Measurements from ENCODE around the gene C13orf46. TPM values are rescaled to one million over a fixed set of nuclear protein-coding genes. Genes with fewer than 3 reads are reported as not detected.
"Not testable (repeated sequence)": the region's sequence is repeated elsewhere in the genome, so short reads cannot be mapped to it uniquely, and the experiment has no call there.

Gene C13orf46
- total RNA-seq, 1 donor from 2014 or later, result under 0.01 TPM

DNA sequence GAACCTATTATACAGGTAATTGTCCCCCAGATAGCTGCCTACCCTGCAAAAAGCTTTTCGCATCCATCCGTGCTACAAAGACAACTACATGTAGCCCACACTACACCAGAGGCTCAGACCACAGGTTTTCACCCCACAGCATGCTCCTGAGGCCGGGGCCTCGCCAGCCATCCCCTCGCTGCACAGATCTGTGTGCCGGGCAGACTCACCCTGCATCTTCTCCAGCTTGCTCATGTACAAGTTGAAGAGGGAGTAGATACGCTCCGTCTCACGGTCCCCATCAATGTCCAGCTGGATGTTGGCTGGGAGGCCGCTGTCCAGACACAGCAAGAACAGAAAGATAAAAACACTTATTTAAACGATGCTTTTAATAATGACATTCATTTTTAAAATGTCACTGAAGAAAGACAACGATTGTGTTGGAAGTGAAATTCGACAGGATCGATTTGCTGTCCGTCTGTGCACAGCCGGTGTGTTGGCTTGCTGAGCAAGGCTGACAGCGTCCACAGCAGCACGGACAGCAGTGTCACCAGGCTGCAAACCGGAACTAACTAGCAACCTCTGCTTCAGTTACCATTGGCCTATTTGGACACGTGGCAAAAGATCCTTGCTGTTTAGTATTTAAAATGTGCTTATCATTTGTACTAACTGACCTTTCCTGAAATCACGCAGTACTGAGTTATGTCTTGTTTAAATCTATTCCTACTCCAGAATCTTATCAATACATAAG lies 18.6 kb upstream of the C13orf46 start:
- peaks cover 14 to 28% (median 19%) of the 10 kb centered on the region in 3 donors for H3K4me1 ChIP-seq (ENCODE audit: control insufficient read depth in 3 of 3, insufficient read depth in 3 of 3, low read length in 3 of 3)
- H3K27me3 ChIP-seq (ENCODE audit: control insufficient read depth in 3 of 3, insufficient read depth in 3 of 3, low read length in 3 of 3), result no peaks in the 10 kb centered on the region
- no peak overlapping the region for H3K4me3 ChIP-seq (ENCODE audit: low read length in 3 of 3)
- peaks cover 23 to 43% (median 27%) of the 10 kb centered on the region in 3 donors for H3K36me3 ChIP-seq (ENCODE audit: control insufficient read depth in 3 of 3, insufficient read depth in 3 of 3, low read length in 3 of 3)
- H3K9me3 ChIP-seq (ENCODE audit: control insufficient read depth in 3 of 3, low read length in 3 of 3), result no peaks in the 10 kb centered on the region
- no peak overlapping the region for H3K9ac ChIP-seq (ENCODE audit: low read depth in 1 of 3, low read length in 3 of 3)
- no peak overlapping the region for H3K27ac ChIP-seq (ENCODE audit: low read depth, low read length)

- no peak overlapping the region for H3K4me3 ChIP-seq (ENCODE audit: low read length in 3 of 3)
Observed at GRCh38 chr13:113991676-113992179, 17.9 kb upstream of the C13orf46 start.

GRCh38 chr13:113991191-113991669 lies 17.4 kb upstream of the C13orf46 start:
- Histone ChIP-seq H3K27me3 (ENCODE audit: control insufficient read depth in 3 of 3, insufficient read depth in 3 of 3, low read length in 3 of 3) (no peaks in the 10 kb centered on the region), H3K9ac (ENCODE audit: low read depth in 1 of 3, low read length in 3 of 3) (peak overlapping the region in 2 of 3 donors; percentile 50 to 51), H3K27ac (ENCODE audit: low read depth, low read length) (no peak overlapping the region), H3K9me3 (ENCODE audit: control insufficient read depth in 3 of 3, low read length in 3 of 3) (no peaks in the 10 kb centered on the region), H3K36me3 (ENCODE audit: control insufficient read depth in 3 of 3, insufficient read depth in 3 of 3, low read length in 3 of 3) (peaks cover 18 to 36% (median 21%) of the 10 kb centered on the region in 3 donors), H3K4me3 (ENCODE audit: low read length in 3 of 3) (no peak overlapping the region), H3K4me1 (ENCODE audit: control insufficient read depth in 3 of 3, insufficient read depth in 3 of 3, low read length in 3 of 3) (peaks cover 14 to 28% (median 19%) of the 10 kb centered on the region in 3 donors)

More at GRCh38 chr13:113991676-113992179, 17.9 kb upstream of the C13orf46 start:
- Histone ChIP-seq H3K9ac (ENCODE audit: low read depth in 1 of 3, low read length in 3 of 3) (no peak overlapping the region), H3K36me3 (ENCODE audit: control insufficient read depth in 3 of 3, insufficient read depth in 3 of 3, low read length in 3 of 3) (peaks cover 23 to 41% (median 26%) of the 10 kb centered on the region in 3 donors), H3K27me3 (ENCODE audit: control insufficient read depth in 3 of 3, insufficient read depth in 3 of 3, low read length in 3 of 3) (no peaks in the 10 kb centered on the region), H3K9me3 (ENCODE audit: control insufficient read depth in 3 of 3, low read length in 3 of 3) (no peaks in the 10 kb centered on the region), H3K27ac (ENCODE audit: low read depth, low read length) (no peak overlapping the region), H3K4me1 (ENCODE audit: control insufficient read depth in 3 of 3, insufficient read depth in 3 of 3, low read length in 3 of 3) (peaks cover 14 to 28% (median 19%) of the 10 kb centered on the region in 3 donors)

GRCh38 chr13:113990321-113990837 lies 16.5 kb upstream of the C13orf46 start:
- no peaks in the 10 kb centered on the region for H3K9me3 ChIP-seq (ENCODE audit: control insufficient read depth in 3 of 3, low read length in 3 of 3)
- peaks cover 15 to 33% (median 19%) of the 10 kb centered on the region in 3 donors for H3K36me3 ChIP-seq (ENCODE audit: control insufficient read depth in 3 of 3, insufficient read depth in 3 of 3, low read length in 3 of 3)
- peak overlapping the region in 2 of 3 donors; percentile 35 to 55 for H3K9ac ChIP-seq (ENCODE audit: low read depth in 1 of 3, low read length in 3 of 3)
- H3K4me1 ChIP-seq (ENCODE audit: control insufficient read depth in 3 of 3, insufficient read depth in 3 of 3, low read length in 3 of 3), result peaks cover 14 to 28% (median 19%) of the 10 kb centered on the region in 3 donors
- no peak overlapping the region for H3K4me3 ChIP-seq (ENCODE audit: low read length in 3 of 3)
- H3K27me3 ChIP-seq (ENCODE audit: control insufficient read depth in 3 of 3, insufficient read depth in 3 of 3, low read length in 3 of 3), result no peaks in the 10 kb centered on the region
- H3K27ac ChIP-seq (ENCODE audit: low read depth, low read length), result no peak overlapping the region

DNA sequence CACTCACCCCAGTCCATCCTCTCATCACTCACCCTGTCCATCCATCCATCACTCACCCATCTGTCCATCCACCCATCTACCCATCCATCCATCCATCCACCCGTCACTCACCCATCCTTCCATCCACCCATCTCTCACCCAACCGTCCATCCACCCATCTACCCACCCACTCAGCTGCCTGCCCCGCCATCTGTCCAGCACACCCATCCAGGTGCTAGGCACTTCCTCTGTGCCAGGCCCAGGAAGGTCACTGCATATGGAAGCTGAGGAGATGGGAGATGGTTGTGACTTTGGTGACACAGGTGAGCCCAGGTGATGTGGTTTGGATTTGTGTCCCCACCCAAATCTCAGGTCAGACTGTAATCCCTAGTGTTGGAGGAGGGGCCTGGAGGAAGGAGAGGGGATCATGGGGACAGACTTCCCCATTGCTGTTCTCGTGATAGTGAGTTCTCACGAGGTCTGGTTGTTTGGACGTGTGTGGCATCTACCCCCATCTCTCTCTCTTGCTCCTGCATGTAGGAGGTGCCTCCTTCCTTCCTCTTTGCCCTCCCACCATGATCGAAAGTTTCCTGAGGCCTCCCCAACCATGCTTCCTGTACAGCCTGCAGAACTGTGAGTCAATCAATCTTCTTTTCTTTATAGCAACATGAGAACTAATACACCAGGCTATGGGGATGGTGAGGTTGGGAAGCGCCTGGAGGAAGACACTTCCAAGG lies 15.9 kb upstream of the C13orf46 start:
- Histone ChIP-seq H3K9me3 (ENCODE audit: control insufficient read depth in 3 of 3, low read length in 3 of 3) (no peaks in the 10 kb centered on the region), H3K27me3 (ENCODE audit: control insufficient read depth in 3 of 3, insufficient read depth in 3 of 3, low read length in 3 of 3) (no peaks in the 10 kb centered on the region), H3K4me3 (ENCODE audit: low read length in 3 of 3) (no peak overlapping the region), H3K27ac (ENCODE audit: low read depth, low read length) (no peak overlapping the region), H3K36me3 (ENCODE audit: control insufficient read depth in 3 of 3, insufficient read depth in 3 of 3, low read length in 3 of 3) (peaks cover 14 to 27% (median 15%) of the 10 kb centered on the region in 3 donors), H3K9ac (ENCODE audit: low read depth in 1 of 3, low read length in 3 of 3) (no peak overlapping the region), H3K4me1 (ENCODE audit: control insufficient read depth in 3 of 3, insufficient read depth in 3 of 3, low read length in 3 of 3) (peaks cover 14 to 28% (median 16%) of the 10 kb centered on the region in 3 donors)

- H3K9ac ChIP-seq (ENCODE audit: low read depth in 1 of 3, low read length in 3 of 3); H3K27me3 ChIP-seq (ENCODE audit: control insufficient read depth in 3 of 3, insufficient read depth in 3 of 3, low read length in 3 of 3); H3K9me3 ChIP-seq (ENCODE audit: control insufficient read depth in 3 of 3, low read length in 3 of 3); H3K4me3 ChIP-seq (ENCODE audit: low read length in 3 of 3); H3K27ac ChIP-seq (ENCODE audit: low read depth, low read length): not testable (repeated sequence)
- H3K4me1 ChIP-seq (ENCODE audit: control insufficient read depth in 3 of 3, insufficient read depth in 3 of 3, low read length in 3 of 3), result peaks cover 14 to 28% (median 16%) of the 10 kb centered on the region in 3 donors
- peaks cover 14 to 27% (median 15%) of the 10 kb centered on the region in 3 donors for H3K36me3 ChIP-seq (ENCODE audit: control insufficient read depth in 3 of 3, insufficient read depth in 3 of 3, low read length in 3 of 3)
Observed at GRCh38 chr13:113988859-113989258, 15.0 kb upstream of the C13orf46 start.

DNA sequence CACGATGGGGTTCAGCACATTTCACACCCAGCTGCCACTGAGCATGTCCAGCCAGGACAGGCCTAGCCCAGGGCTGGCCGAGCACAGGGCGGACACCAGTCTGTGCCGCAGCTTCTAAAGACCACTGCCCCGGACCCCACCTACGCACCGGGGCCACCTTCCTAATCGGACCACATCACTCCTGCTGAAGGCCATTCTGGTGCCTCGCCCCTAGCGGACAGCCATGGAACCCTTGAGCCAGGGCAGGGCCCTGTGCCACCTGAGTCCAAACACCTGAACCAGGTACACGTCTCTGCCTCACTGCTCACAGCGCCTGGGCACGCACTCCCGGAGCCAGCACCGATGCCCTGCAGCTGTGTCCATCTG lies 8.4 kb upstream of the C13orf46 start:
- Histone ChIP-seq H3K27ac (ENCODE audit: low read depth, low read length) (no peak overlapping the region), H3K9me3 (ENCODE audit: control insufficient read depth in 3 of 3, low read length in 3 of 3) (no peaks in the 10 kb centered on the region), H3K36me3 (ENCODE audit: control insufficient read depth in 3 of 3, insufficient read depth in 3 of 3, low read length in 3 of 3) (peaks cover 26 to 40% (median 31%) of the 10 kb centered on the region in 3 donors), H3K4me1 (ENCODE audit: control insufficient read depth in 3 of 3, insufficient read depth in 3 of 3, low read length in 3 of 3) (peaks cover 0 to 5% (median 0%) of the 10 kb centered on the region in 3 donors), H3K9ac (ENCODE audit: low read depth in 1 of 3, low read length in 3 of 3) (no peak overlapping the region), H3K4me3 (ENCODE audit: low read length in 3 of 3) (no peak overlapping the region), H3K27me3 (ENCODE audit: control insufficient read depth in 3 of 3, insufficient read depth in 3 of 3, low read length in 3 of 3) (no peaks in the 10 kb centered on the region)

DNA sequence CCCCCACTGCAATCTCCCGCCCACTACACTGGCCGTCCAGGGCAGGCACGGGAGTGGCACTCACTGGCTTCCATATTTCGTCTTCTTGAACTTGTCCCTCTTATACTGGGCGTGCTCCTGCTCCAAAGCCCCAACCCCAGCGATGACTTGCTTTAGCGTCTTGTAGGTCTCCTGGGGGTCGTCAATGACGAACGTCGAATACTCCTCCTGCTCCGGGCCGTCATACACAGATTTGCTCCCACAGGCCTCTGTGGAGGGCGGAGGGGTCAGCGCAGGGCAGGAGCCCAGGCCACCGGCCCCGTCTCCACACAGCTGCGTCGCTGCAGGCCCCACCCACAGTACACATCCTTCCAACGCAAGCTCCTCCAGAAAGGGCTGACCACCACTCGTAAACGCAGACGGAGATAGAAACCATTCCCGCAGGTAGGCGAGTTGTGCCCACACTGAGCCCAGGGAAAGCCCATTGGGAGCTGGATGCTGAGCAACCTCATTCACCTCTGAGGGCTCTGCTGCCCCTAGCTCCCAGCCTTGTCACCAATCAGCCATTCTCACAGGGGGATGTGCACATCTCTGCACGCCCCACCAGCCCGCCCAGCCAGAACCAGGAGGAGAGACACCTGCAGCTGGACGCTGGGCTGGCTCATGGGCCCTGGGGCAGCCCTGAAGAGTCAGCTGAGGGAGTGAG lies 7.9 kb upstream of the C13orf46 start:
- Histone ChIP-seq H3K9ac (ENCODE audit: low read depth in 1 of 3, low read length in 3 of 3) (no peak overlapping the region), H3K27me3 (ENCODE audit: control insufficient read depth in 3 of 3, insufficient read depth in 3 of 3, low read length in 3 of 3) (no peaks in the 10 kb centered on the region), H3K27ac (ENCODE audit: low read depth, low read length) (no peak overlapping the region), H3K36me3 (ENCODE audit: control insufficient read depth in 3 of 3, insufficient read depth in 3 of 3, low read length in 3 of 3) (peaks cover 32 to 42% (median 34%) of the 10 kb centered on the region in 3 donors), H3K4me1 (ENCODE audit: control insufficient read depth in 3 of 3, insufficient read depth in 3 of 3, low read length in 3 of 3) (peaks cover 0 to 5% (median 0%) of the 10 kb centered on the region in 3 donors), H3K4me3 (ENCODE audit: low read length in 3 of 3) (no peak overlapping the region), H3K9me3 (ENCODE audit: control insufficient read depth in 3 of 3, low read length in 3 of 3) (no peaks in the 10 kb centered on the region)

- Histone ChIP-seq H3K4me1 (ENCODE audit: control insufficient read depth in 3 of 3, insufficient read depth in 3 of 3, low read length in 3 of 3) (peaks cover 0 to 5% (median 0%) of the 10 kb centered on the region in 3 donors), H3K4me3 (ENCODE audit: low read length in 3 of 3) (no peak overlapping the region), H3K36me3 (ENCODE audit: control insufficient read depth in 3 of 3, insufficient read depth in 3 of 3, low read length in 3 of 3) (peaks cover 34 to 42% (median 34%) of the 10 kb centered on the region in 3 donors), H3K9ac (ENCODE audit: low read depth in 1 of 3, low read length in 3 of 3) (peak overlapping the region in 1 of 3 donors; percentile 8), H3K27ac (ENCODE audit: low read depth, low read length) (no peak overlapping the region), H3K27me3 (ENCODE audit: control insufficient read depth in 3 of 3, insufficient read depth in 3 of 3, low read length in 3 of 3) (no peaks in the 10 kb centered on the region), H3K9me3 (ENCODE audit: control insufficient read depth in 3 of 3, low read length in 3 of 3) (no peaks in the 10 kb centered on the region)
Observed at GRCh38 chr13:113981194-113981605, 7.3 kb upstream of the C13orf46 start.
